Nephron progenitor cell (in vitro differentiated cells): ENCODE data around the gene CCDC177.

ENCODE experiments used
- DNase-seq: peaks from one replicate; pipeline ENCODE4 v3.0.0; 2021
- H3K27ac Mint-ChIP-seq: 2 replicates; pipeline ENCODE4 v1.8.0; 2021; ENCODE audit warnings: mild to moderate bottlenecking, moderate library complexity, mixed read lengths
- H3K27me3 Mint-ChIP-seq: 2 replicates; pipeline ENCODE4 v1.8.0; 2021; ENCODE audit warnings: mild to moderate bottlenecking, low read depth, mixed read lengths; ENCODE audit not compliant: poor library complexity
- H3K36me3 Mint-ChIP-seq: 2 replicates; pipeline ENCODE4 v1.8.0; 2021; ENCODE audit warnings: low read depth, mixed read lengths
- H3K4me1 Mint-ChIP-seq: 2 replicates; pipeline ENCODE4 v1.8.0; 2021; ENCODE audit warnings: mixed read lengths
- H3K4me3 Mint-ChIP-seq: 2 replicates; pipeline ENCODE4 v1.8.0; 2021; ENCODE audit warnings: mild to moderate bottlenecking, moderate library complexity, mixed read lengths
- H3K9me3 Mint-ChIP-seq: 2 replicates; pipeline ENCODE4 v1.8.0; 2021; ENCODE audit warnings: mild to moderate bottlenecking, moderate library complexity, mixed read lengths
- CTCF ChIP-seq: fragments of 200-600 bp; sonication (generic); IDR thresholded peaks from 2 replicates; pipeline ENCODE4 v1.5.0; 2021; ENCODE audit warnings: antibody characterized with exemption

The CCDC177 gene

GRCh38 chr14:69569859-69570258 is 4.8 kb downstream of the CCDC177 start:
- no peak overlapping the region for H3K4me3 Mint-ChIP-seq
- no peak for DNase-seq

GRCh38 chr14:69567563-69567962 is 7.1 kb downstream of the CCDC177 start:
- TF ChIP-seq CTCF, result no peak
- Mint-ChIP-seq H3K4me1 (peaks cover 21% of the 10 kb centered on the region), H3K27me3 (peaks cover 47% of the 10 kb centered on the region), H3K9me3 (peaks cover 3% of the 10 kb centered on the region), H3K4me3 (no peak overlapping the region), H3K27ac (no peak overlapping the region), H3K36me3 (peaks cover 24% of the 10 kb centered on the region)
- DNase-seq, result no peak

More at GRCh38 chr14:69569859-69570258, 4.8 kb downstream of the CCDC177 start:
- peaks cover 32% of the 10 kb centered on the region for H3K4me1 Mint-ChIP-seq
- peaks cover 28% of the 10 kb centered on the region for H3K36me3 Mint-ChIP-seq
- no peak overlapping the region for H3K27ac Mint-ChIP-seq
- H3K9me3 Mint-ChIP-seq, result peaks cover 3% of the 10 kb centered on the region
- TF ChIP-seq CTCF, result no peak
- peaks cover 38% of the 10 kb centered on the region for H3K27me3 Mint-ChIP-seq

- Mint-ChIP-seq H3K9me3 (no peaks in the 10 kb centered on the region), H3K4me3 (no peak overlapping the region), H3K36me3 (no peaks in the 10 kb centered on the region), H3K4me1 (peaks cover 23% of the 10 kb centered on the region), H3K27me3 (peaks cover 47% of the 10 kb centered on the region), H3K27ac (no peak overlapping the region)
- DNase-seq, result no peak
- TF ChIP-seq CTCF, result no peak
Measured at GRCh38 chr14:69561893-69562292, 12.8 kb downstream of the CCDC177 start.

- no peak for TF ChIP-seq CTCF
- H3K36me3 Mint-ChIP-seq, result no peaks in the 10 kb centered on the region
Measured at GRCh38 chr14:69560826-69561225, 13.8 kb downstream of the CCDC177 start.

GRCh38 chr14:69559581-69560011 is 15.1 kb downstream of the CCDC177 start:
- H3K27ac Mint-ChIP-seq, result peak overlapping the region; percentile 89
- H3K4me1 Mint-ChIP-seq, result peaks cover 17% of the 10 kb centered on the region
- TF ChIP-seq CTCF, result no peak
- DNase-seq, result peak; percentile 29
- H3K36me3 Mint-ChIP-seq, result no peaks in the 10 kb centered on the region
- H3K27me3 Mint-ChIP-seq, result peaks cover 33% of the 10 kb centered on the region
- no peaks in the 10 kb centered on the region for H3K9me3 Mint-ChIP-seq
- H3K4me3 Mint-ChIP-seq, result no peak overlapping the region

More at GRCh38 chr14:69560826-69561225, 13.8 kb downstream of the CCDC177 start:
- H3K27me3 Mint-ChIP-seq, result peaks cover 38% of the 10 kb centered on the region
- H3K4me3 Mint-ChIP-seq, result no peak overlapping the region
- H3K9me3 Mint-ChIP-seq, result no peaks in the 10 kb centered on the region
- H3K27ac Mint-ChIP-seq, result no peak overlapping the region
- peaks cover 17% of the 10 kb centered on the region for H3K4me1 Mint-ChIP-seq
- no peak for DNase-seq

- Mint-ChIP-seq H3K27me3 (peaks cover 28% of the 10 kb centered on the region), H3K27ac (peak overlapping the region; percentile 14), H3K4me3 (no peak overlapping the region), H3K9me3 (no peaks in the 10 kb centered on the region), H3K36me3 (no peaks in the 10 kb centered on the region), H3K4me1 (peaks cover 17% of the 10 kb centered on the region)
- no peak for TF ChIP-seq CTCF
- no peak for DNase-seq
Measured at GRCh38 chr14:69558774-69559173, 15.9 kb downstream of the CCDC177 start.
